Measurements from ENCODE around the gene MYH15.
"Not testable (repeated sequence)": the region's sequence is repeated elsewhere in the genome, so short reads cannot be mapped to it uniquely, and the experiment has no call there.

MYH15 gene

DNA sequence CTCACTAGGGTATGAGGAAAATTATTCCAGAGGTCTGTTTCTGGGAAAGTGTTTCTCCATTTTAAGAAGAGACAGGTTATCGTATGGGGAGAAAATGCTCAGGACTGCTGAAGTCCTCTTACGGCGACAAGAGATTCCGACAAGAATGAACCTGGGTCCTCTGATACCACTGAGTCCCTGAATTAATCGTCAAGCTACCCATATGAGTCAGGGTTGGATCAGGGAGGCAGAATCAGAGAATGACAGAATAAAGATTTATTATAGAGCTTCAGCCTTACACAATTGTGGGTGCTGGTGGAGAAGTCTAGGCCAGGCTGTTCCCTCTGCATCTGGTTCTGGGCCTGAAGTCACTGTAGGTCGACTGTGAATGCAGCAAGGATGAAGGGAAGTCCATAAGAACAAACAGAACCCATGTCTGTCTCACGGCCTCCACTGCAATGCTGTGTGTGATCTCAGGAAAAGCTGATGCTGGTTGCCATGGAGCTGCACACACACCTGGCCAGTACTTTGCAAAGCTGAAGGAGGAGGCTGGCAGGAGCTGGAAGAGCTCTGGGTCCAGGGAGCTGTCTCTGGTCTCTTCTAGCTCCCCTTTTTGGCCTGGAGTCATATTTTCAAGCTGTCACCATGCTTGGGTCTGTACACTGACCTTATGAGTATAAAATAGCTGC, 130.1 kb downstream of the MYH15 start:
- Mint-ChIP-seq H3K36me3 (no peaks in the 10 kb centered on the region), H3K4me1 (no peaks in the 10 kb centered on the region), H3K27me3 (no peaks in the 10 kb centered on the region), H3K9me3 (peaks cover 2% of the 10 kb centered on the region), H3K27ac (no peak overlapping the region), H3K4me3 (no peak overlapping the region)
- no peak for ATAC-seq

DNA sequence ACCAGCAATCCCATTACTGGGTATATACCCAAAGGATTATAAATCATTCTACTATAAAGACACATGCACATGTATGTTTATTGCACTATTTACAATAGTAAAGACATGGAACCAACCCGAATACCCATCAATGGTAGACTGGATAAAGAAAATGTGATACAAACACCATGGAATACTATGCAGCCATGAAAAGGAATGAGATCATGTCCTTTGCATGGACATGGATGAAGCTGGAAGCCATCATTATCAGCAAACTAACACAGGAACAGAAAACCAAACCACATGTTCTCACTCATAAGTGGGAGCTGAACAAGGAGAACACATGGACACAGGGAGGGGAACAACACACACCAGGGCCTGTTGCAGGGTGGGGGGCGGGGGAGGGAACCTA, 131.4 kb downstream of the MYH15 start:
- ATAC-seq, H3K27me3 Mint-ChIP-seq, H3K36me3 Mint-ChIP-seq, H3K4me3 Mint-ChIP-seq, H3K9me3 Mint-ChIP-seq, H3K4me1 Mint-ChIP-seq, H3K27ac Mint-ChIP-seq: not testable (repeated sequence)

DNA sequence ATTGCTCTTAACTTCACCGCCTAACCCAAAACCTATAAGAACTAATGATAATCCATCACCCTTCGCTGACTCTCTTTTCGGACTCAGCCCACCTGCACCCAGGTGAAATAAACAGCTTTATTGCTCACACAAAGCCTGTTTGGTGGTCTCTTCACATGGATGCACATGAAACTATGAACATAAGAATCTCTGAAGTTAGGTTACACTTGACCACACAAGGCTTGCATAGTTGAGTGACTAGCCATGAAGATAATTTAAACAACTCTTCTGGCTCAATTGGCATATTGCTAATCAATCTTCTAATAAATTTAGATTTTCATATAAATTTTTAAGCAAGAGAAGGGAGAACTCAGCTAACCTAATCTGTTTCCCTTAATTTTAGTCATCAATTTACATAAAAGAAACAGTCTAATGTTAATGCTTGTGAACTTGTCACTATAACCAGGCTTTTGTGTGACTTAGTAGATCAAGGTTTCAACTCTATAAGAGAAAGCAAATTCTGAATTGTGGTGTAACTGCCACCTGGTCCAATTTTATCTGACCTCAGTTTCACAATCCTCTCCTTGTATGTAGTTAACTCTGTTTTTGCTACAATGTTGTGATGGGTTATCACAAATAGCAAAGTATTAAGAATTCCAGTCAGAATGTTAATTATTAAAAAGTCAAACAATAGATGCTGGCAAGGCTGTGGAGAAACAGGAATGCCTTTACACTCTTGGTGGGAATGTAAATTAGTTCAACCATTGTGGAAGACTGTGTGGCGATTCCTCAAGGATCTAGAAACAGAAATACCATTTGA, 132.0 kb downstream of the MYH15 start:
- Mint-ChIP-seq H3K4me3 (no peak overlapping the region), H3K4me1 (no peaks in the 10 kb centered on the region), H3K27ac (no peak overlapping the region), H3K36me3 (no peaks in the 10 kb centered on the region), H3K9me3 (peaks cover 2% of the 10 kb centered on the region), H3K27me3 (no peaks in the 10 kb centered on the region)
- no peak for ATAC-seq

GRCh38 chr3:108377384-108377783, 133.0 kb downstream of the MYH15 start:
- Mint-ChIP-seq H3K27ac (no peak overlapping the region), H3K4me1 (no peaks in the 10 kb centered on the region), H3K9me3 (peaks cover 2% of the 10 kb centered on the region), H3K27me3 (no peaks in the 10 kb centered on the region), H3K4me3 (no peak overlapping the region), H3K36me3 (no peaks in the 10 kb centered on the region)
- ATAC-seq: no peak

- Mint-ChIP-seq H3K4me1 (no peaks in the 10 kb centered on the region), H3K36me3 (no peaks in the 10 kb centered on the region), H3K4me3 (no peak overlapping the region), H3K27me3 (no peaks in the 10 kb centered on the region), H3K27ac (no peak overlapping the region), H3K9me3 (peaks cover 2% of the 10 kb centered on the region)
- ATAC-seq: no peak
Observed at GRCh38 chr3:108376026-108376425, 134.4 kb downstream of the MYH15 start.

DNA sequence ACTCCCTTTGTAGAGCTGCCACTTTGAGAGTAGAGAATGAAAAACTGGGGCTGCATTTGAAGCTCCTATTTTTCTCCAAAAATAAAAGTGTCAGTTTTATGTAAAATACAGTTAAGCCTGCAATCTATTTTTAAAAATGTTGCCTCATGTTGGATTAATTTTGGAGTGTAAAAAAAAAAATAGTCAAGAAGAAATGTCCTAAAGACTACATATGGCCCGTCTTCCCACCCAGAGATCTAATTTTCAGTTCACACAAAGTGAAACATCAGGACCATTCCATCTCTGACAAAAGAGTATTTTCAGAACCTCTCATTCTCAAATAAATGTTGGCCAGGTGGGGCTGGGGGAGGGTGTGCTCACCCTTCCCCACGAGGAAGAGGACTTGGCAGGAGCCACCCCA, 151.4 kb downstream of the MYH15 start:
- H3K9me3 Mint-ChIP-seq: no peaks in the 10 kb centered on the region
- no peaks in the 10 kb centered on the region for H3K27me3 Mint-ChIP-seq
- ATAC-seq: no peak
- no peaks in the 10 kb centered on the region for H3K4me1 Mint-ChIP-seq
- H3K4me3 Mint-ChIP-seq: no peak overlapping the region
- no peaks in the 10 kb centered on the region for H3K36me3 Mint-ChIP-seq
- H3K27ac Mint-ChIP-seq: no peak overlapping the region

- Mint-ChIP-seq H3K4me3 (no peak overlapping the region), H3K36me3 (no peaks in the 10 kb centered on the region), H3K27me3 (no peaks in the 10 kb centered on the region), H3K27ac (no peak overlapping the region), H3K4me1 (no peaks in the 10 kb centered on the region), H3K9me3 (no peaks in the 10 kb centered on the region)
- ATAC-seq: no peak
Observed at GRCh38 chr3:108357042-108357441, 153.4 kb downstream of the MYH15 start.

DNA sequence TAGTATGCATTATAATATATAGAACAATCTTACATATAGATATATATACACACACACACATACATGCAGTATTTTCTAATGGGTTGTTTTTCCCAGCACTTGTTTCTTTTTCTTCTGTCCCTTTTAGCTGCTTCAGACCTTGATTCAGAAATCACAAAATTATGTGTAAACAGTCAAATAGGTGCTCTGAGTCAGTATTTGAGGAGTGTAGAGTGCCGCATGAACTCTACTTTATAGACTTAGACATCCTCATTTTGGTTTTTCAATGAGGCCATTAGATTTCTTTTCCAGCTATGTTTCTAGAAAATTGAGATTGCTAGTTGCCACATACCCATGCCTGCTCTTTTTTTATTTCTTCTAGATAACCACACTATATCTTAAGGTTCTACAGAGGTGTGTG, 155.8 kb downstream of the MYH15 start:
- no peak overlapping the region for H3K27ac Mint-ChIP-seq
- H3K36me3 Mint-ChIP-seq: no peaks in the 10 kb centered on the region
- H3K4me3 Mint-ChIP-seq: no peak overlapping the region
- H3K27me3 Mint-ChIP-seq: no peaks in the 10 kb centered on the region
- no peaks in the 10 kb centered on the region for H3K4me1 Mint-ChIP-seq
- no peaks in the 10 kb centered on the region for H3K9me3 Mint-ChIP-seq
- no peak for ATAC-seq

DNA sequence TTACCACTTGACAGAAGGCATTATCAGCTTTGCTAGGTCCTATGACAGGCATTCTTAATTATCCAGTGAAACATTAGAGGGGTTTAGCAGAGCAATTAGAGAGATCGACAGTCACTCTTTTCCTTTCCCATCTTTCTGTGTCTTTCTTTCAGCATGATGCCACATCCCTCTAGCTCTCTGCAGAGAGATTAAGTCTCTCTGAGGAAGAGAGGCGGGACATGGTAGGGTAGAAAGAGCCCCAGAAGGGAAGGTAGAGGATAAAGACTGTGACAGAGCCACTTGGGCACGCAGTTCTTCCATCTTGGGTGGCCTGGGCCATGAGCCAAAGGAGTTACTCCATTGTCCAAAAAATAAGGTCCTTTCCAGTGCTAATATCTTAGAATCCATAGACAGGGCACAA, 158.2 kb downstream of the MYH15 start:
- no peaks in the 10 kb centered on the region for H3K27me3 Mint-ChIP-seq
- H3K36me3 Mint-ChIP-seq: no peaks in the 10 kb centered on the region
- no peaks in the 10 kb centered on the region for H3K4me1 Mint-ChIP-seq
- peaks cover 4% of the 10 kb centered on the region for H3K9me3 Mint-ChIP-seq
- no peak for ATAC-seq
- no peak overlapping the region for H3K4me3 Mint-ChIP-seq
- H3K27ac Mint-ChIP-seq: no peak overlapping the region

GRCh38 chr3:108346301-108347227, 163.8 kb downstream of the MYH15 start:
- no peak overlapping the region for H3K4me3 Mint-ChIP-seq

GRCh38 chr3:108345492-108346205, 164.7 kb downstream of the MYH15 start:
- peak; percentile 63 for ATAC-seq
- H3K27ac Mint-ChIP-seq: peak overlapping the region; percentile 4
- no peaks in the 10 kb centered on the region for H3K27me3 Mint-ChIP-seq
- peaks cover 23% of the 10 kb centered on the region for H3K4me1 Mint-ChIP-seq
- no peaks in the 10 kb centered on the region for H3K36me3 Mint-ChIP-seq
- peak overlapping the region; percentile 8 for H3K4me3 Mint-ChIP-seq
- H3K9me3 Mint-ChIP-seq: peaks cover 4% of the 10 kb centered on the region

More at GRCh38 chr3:108346301-108347227, 163.8 kb downstream of the MYH15 start:
- H3K4me1 Mint-ChIP-seq: peaks cover 23% of the 10 kb centered on the region
- no peak for ATAC-seq
- no peaks in the 10 kb centered on the region for H3K27me3 Mint-ChIP-seq
- peaks cover 4% of the 10 kb centered on the region for H3K9me3 Mint-ChIP-seq
- peak overlapping the region; percentile 4 for H3K27ac Mint-ChIP-seq
- no peaks in the 10 kb centered on the region for H3K36me3 Mint-ChIP-seq

- no peaks in the 10 kb centered on the region for H3K36me3 Mint-ChIP-seq
- H3K27ac Mint-ChIP-seq: no peak overlapping the region
- peaks cover 4% of the 10 kb centered on the region for H3K9me3 Mint-ChIP-seq
- peaks cover 35% of the 10 kb centered on the region for H3K4me1 Mint-ChIP-seq
- H3K27me3 Mint-ChIP-seq: no peaks in the 10 kb centered on the region
- no peak for ATAC-seq
- H3K4me3 Mint-ChIP-seq: no peak overlapping the region
Observed at GRCh38 chr3:108343491-108343890, 166.9 kb downstream of the MYH15 start.

GRCh38 chr3:108342837-108343486, 167.4 kb downstream of the MYH15 start:
- no peak overlapping the region for H3K27ac Mint-ChIP-seq
- ATAC-seq: peak; percentile 65
- no peaks in the 10 kb centered on the region for H3K36me3 Mint-ChIP-seq
- peaks cover 2% of the 10 kb centered on the region for H3K9me3 Mint-ChIP-seq
- H3K4me1 Mint-ChIP-seq: peaks cover 39% of the 10 kb centered on the region
- H3K27me3 Mint-ChIP-seq: no peaks in the 10 kb centered on the region
- no peak overlapping the region for H3K4me3 Mint-ChIP-seq

DNA sequence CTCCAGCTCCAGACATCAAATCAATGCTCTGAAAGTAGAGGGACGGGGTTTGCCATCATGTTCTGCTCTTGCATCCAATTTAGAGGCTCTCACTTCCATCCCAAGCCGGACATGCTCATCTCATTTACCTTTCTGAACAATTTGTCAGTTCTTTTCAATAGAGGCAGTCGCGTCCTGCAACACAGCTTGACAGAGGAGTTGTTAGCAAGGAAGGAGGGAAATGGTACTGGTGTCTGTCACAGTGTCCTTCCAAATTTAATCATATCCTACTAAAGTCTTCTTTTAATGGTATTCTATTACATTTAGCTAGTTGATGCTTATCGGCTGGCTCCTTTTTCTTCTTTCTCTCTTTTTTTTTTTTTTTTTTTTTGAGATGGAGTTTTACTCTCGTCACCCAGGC, 168.5 kb downstream of the MYH15 start:
- no peak overlapping the region for H3K27ac Mint-ChIP-seq
- H3K27me3 Mint-ChIP-seq: no peaks in the 10 kb centered on the region
- H3K9me3 Mint-ChIP-seq: no peaks in the 10 kb centered on the region
- H3K36me3 Mint-ChIP-seq: no peaks in the 10 kb centered on the region
- ATAC-seq: no peak
- peaks cover 39% of the 10 kb centered on the region for H3K4me1 Mint-ChIP-seq
- no peak overlapping the region for H3K4me3 Mint-ChIP-seq

Data from stimulated activated memory B cell treated with anti-CD40 and anti-IgM and Interleukin-4, amounts not matched to agents 10 μg/mL and 1 μg/mL and 100 μg/mL, for 72 hours (primary cell).